ENCODE data around the gene HOMEZ. TPM values are rescaled to one million over a fixed set of nuclear protein-coding genes. Genes with fewer than 3 reads are reported as not detected.

The HOMEZ gene
- total and polyA plus RNA-seq, 2 experiments from 2014 or later: 8.2 to 11.2 TPM

GRCh38 chr14:23252420-23253333 lies 33.3 kb downstream of the HOMEZ start:
- no peaks in the 10 kb centered on the region for H3K9me2 ChIP-seq (replicated peaks; ENCODE audit: insufficient read depth)
- H3K36me3 ChIP-seq (replicated peaks; ENCODE audit: insufficient read depth, low read depth): no peaks in the 10 kb centered on the region
- H3K27me3 ChIP-seq: no peaks in the 10 kb centered on the region
- no peaks in the 10 kb centered on the region for H4K20me1 ChIP-seq (ENCODE audit: insufficient read depth, poor library complexity, severe bottlenecking)
- no peak for DNase-seq (ENCODE audit: low spot score)
- H3K4me2 ChIP-seq: no peak overlapping the region
- H3K4me1 ChIP-seq (ENCODE audit: insufficient read depth): no peaks in the 10 kb centered on the region
- no peaks in the 10 kb centered on the region for H3K79me2 ChIP-seq
- 57% methylated on average over 4 of the region's 4 CpGs for WGBS (ENCODE audit: low lambda C conversion rate, missing lambda C conversion rate)
- H3K9me3 ChIP-seq (ENCODE audit: low read depth): no peaks in the 10 kb centered on the region
- no peak overlapping the region for H2AFZ ChIP-seq
- no peak overlapping the region for H3K4me3 ChIP-seq
- no peak overlapping the region for H3K27ac ChIP-seq
- TF ChIP-seq EZH2phosphoT487 (IDR thresholded peaks at IDR 0.05; ENCODE audit: low read depth, severe bottlenecking, unreplicated experiment) (no peak), CTCF (IDR thresholded peaks at IDR 0.05; ENCODE audit: poor library complexity) (no peak), EZH2 (IDR thresholded peaks at IDR 0.05; ENCODE audit: borderline replicate concordance) (no peak)

- Histone ChIP-seq H3K9me3 (ENCODE audit: low read depth) (no peaks in the 10 kb centered on the region), H3K27me3 (no peaks in the 10 kb centered on the region), H4K20me1 (ENCODE audit: insufficient read depth, poor library complexity, severe bottlenecking) (no peaks in the 10 kb centered on the region), H3K27ac (no peak overlapping the region), H3K9me2 (replicated peaks; ENCODE audit: insufficient read depth) (no peaks in the 10 kb centered on the region), H3K4me2 (no peak overlapping the region), H3K4me1 (ENCODE audit: insufficient read depth) (no peaks in the 10 kb centered on the region), H3K79me2 (no peaks in the 10 kb centered on the region), H3K4me3 (no peak overlapping the region), H2AFZ (no peak overlapping the region), H3K36me3 (replicated peaks; ENCODE audit: insufficient read depth, low read depth) (no peaks in the 10 kb centered on the region)
- TF ChIP-seq EZH2phosphoT487 (IDR thresholded peaks at IDR 0.05; ENCODE audit: low read depth, severe bottlenecking, unreplicated experiment) (no peak), CTCF (IDR thresholded peaks at IDR 0.05; ENCODE audit: poor library complexity) (no peak), EZH2 (IDR thresholded peaks at IDR 0.05; ENCODE audit: borderline replicate concordance) (no peak)
- 65% methylated on average over 3 of the region's 3 CpGs for WGBS (ENCODE audit: low lambda C conversion rate, missing lambda C conversion rate)
- no peak for DNase-seq (ENCODE audit: low spot score)
These were observed 33.9 kb downstream of the HOMEZ start for GRCh38 chr14:23252006-23252405.

GRCh38 chr14:23249824-23250223 lies 36.1 kb downstream of the HOMEZ start:
- H2AFZ ChIP-seq: no peak overlapping the region
- no peaks in the 10 kb centered on the region for H3K36me3 ChIP-seq (replicated peaks; ENCODE audit: insufficient read depth, low read depth)
- 78% methylated on average over 6 of the region's 6 CpGs for WGBS (ENCODE audit: low lambda C conversion rate, missing lambda C conversion rate)
- H3K9me2 ChIP-seq (replicated peaks; ENCODE audit: insufficient read depth): no peaks in the 10 kb centered on the region
- no peaks in the 10 kb centered on the region for H3K27me3 ChIP-seq
- no peak for TF ChIP-seq EZH2phosphoT487 (IDR thresholded peaks at IDR 0.05; ENCODE audit: low read depth, severe bottlenecking, unreplicated experiment)
- TF ChIP-seq EZH2 (IDR thresholded peaks at IDR 0.05; ENCODE audit: borderline replicate concordance): no peak
- no peak for TF ChIP-seq CTCF (IDR thresholded peaks at IDR 0.05; ENCODE audit: poor library complexity)
- DNase-seq (ENCODE audit: low spot score): no peak
- H4K20me1 ChIP-seq (ENCODE audit: insufficient read depth, poor library complexity, severe bottlenecking): no peaks in the 10 kb centered on the region
- no peaks in the 10 kb centered on the region for H3K9me3 ChIP-seq (ENCODE audit: low read depth)
- H3K27ac ChIP-seq: no peak overlapping the region
- no peak overlapping the region for H3K4me3 ChIP-seq
- no peak overlapping the region for H3K4me2 ChIP-seq
- no peaks in the 10 kb centered on the region for H3K79me2 ChIP-seq
- H3K4me1 ChIP-seq (ENCODE audit: insufficient read depth): peaks cover 4% of the 10 kb centered on the region
